Muscle of back (tissue), 11 donors: ENCODE results near the gene SPTLC1. TPM values are rescaled to one million over a fixed set of nuclear protein-coding genes. Genes with fewer than 3 reads are reported as not detected.

Source experiments
- DNase-seq, 3 donors: peaks; one replicate each; pipeline versions ENCODE4 v3.0.0 to v3.0.0-alpha.2; 2013
- polyA plus RNA-seq, 10 donors: library from polyadenylated mRNA; unstranded; fragments of 120-200 nt; gene quantifications; one replicate each; pipeline ENCODE4 v1.2.1, GENCODE V29; 2013; ENCODE audit not compliant: insufficient read length in 10 of 10

Gene SPTLC1
- polyA plus RNA-seq, 10 donors, result 41.2 to 58.0 (median 48.1) TPM

DNA sequence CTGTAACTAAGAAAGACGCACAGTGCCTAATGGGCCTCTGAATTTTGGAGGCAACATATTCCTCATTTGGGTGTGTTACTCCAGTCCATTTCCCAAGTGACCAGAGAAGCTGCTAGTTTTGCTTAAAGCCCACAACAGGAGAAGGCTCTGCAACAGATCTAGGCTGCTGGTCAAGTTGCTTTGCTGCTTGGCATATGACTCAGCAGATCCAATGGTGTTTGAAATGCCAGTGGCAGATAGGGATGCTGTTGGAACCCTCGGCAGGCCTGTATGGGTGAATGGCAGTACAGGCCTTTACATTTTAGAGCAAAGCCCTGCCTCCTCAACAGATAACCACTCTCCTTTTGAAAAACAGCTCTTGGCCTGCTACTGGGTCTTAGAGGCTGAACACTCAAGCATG, 129.0 kb downstream of the SPTLC1 start:
- no peak for DNase-seq

DNA sequence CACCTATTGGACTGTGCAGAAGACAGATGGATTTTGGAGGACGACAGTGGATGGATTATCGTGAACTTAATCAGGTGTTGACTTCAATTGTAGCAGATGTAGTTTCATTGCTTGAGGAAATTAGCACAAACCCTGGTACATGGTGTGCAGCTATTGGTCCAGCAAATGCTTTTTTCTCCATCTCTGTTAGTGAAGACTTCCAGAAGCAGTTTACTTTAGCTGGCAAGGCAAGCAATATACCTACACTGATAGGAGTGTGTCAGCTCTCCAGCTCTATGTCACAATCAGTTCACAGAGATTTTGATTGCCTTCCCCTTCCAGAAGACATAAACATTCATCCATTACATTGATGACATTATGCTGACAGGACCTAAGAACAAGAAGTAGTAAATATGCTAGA, 129.5 kb downstream of the SPTLC1 start:
- no peak for DNase-seq

Other genes with a start within 250 kb of the SPTLC1 start
- 10 to 100 TPM in 1 of 10 donors, 1 to 10 TPM in 9; 1.9 to 12.8 (median 2.8) TPM for gene ROR2, start 165.2 kb downstream of the SPTLC1 start, polyA plus RNA-seq
- gene IARS1, start 178.3 kb upstream of the SPTLC1 start, polyA plus RNA-seq, result 10 to 100 TPM; 54.6 to 80.5 (median 69.3) TPM
- 10 to 100 TPM; 21.0 to 37.4 (median 25.5) TPM for gene NOL8, start 209.9 kb upstream of the SPTLC1 start, polyA plus RNA-seq
- 1 to 10 TPM; 4.3 to 7.8 (median 5.0) TPM for gene CENPP, start 210.5 kb upstream of the SPTLC1 start, polyA plus RNA-seq